MCF 10A (cell line): ENCODE results near the gene TCP1. TPM values are rescaled to one million over a fixed set of nuclear protein-coding genes. Genes with fewer than 3 reads are reported as not detected.
A peak's percentile ranks its signal among the peaks of the same experiment; 100 is the strongest.
"Not testable (repeated sequence)": the region's sequence is repeated elsewhere in the genome, so short reads cannot be mapped to it uniquely, and the experiment has no call there.

ENCODE experiments used
- BruUV-seq: library from RNA; stranded (reverse); fragments of 400-500 nt; replicated peaks from 2 replicates; lab custom pipeline; 2021; lab: Mats Ljungman, UMichigan
- CTCF ChIA-PET: fragments of 300-600 bp; sonication (Branson Sonifier 250); formaldehyde crosslinking; extraction: SDS; loops from one replicate; lab custom pipeline; 2021; ENCODE audit warnings: antibody characterized with exemption, inconsistent platforms; lab: Yijun Ruan, JAX
- POLR2A ChIA-PET: fragments of 300-600, 350-650 bp; sonication (Branson Sonifier 250); formaldehyde crosslinking; extraction: SDS; loops from one replicate; lab custom pipeline; 2020; ENCODE audit warnings: antibody characterized with exemption, inconsistent platforms; lab: Yijun Ruan, JAX
- DNase-seq: peaks from one replicate; pipeline ENCODE4 v3.0.0-alpha.2; 2018; ENCODE audit not compliant: unreplicated experiment
- H3K27ac Mint-ChIP-seq: one replicate; pipeline ENCODE4 v1.8.0; 2022; ENCODE audit warnings: mild to moderate bottlenecking, low read depth, mixed read lengths; ENCODE audit not compliant: unreplicated experiment
- H3K27me3 Mint-ChIP-seq: one replicate; pipeline ENCODE4 v1.8.0; 2022; ENCODE audit warnings: mixed read lengths; ENCODE audit not compliant: insufficient read depth, unreplicated experiment
- H3K36me3 Mint-ChIP-seq: one replicate; pipeline ENCODE4 v1.8.0; 2022; ENCODE audit warnings: mild to moderate bottlenecking, moderate library complexity, mixed read lengths; ENCODE audit not compliant: insufficient read depth, unreplicated experiment
- H3K4me1 Mint-ChIP-seq: one replicate; pipeline ENCODE4 v1.8.0; 2022; ENCODE audit warnings: mixed read lengths; ENCODE audit not compliant: insufficient read depth, unreplicated experiment
- H3K4me3 Mint-ChIP-seq: one replicate; pipeline ENCODE4 v1.8.0; 2022; ENCODE audit warnings: mild to moderate bottlenecking, moderate library complexity, mixed read lengths; ENCODE audit not compliant: unreplicated experiment
- H3K9me3 Mint-ChIP-seq: one replicate; pipeline ENCODE4 v1.8.0; 2022; ENCODE audit warnings: mixed read lengths; ENCODE audit not compliant: unreplicated experiment
- CTCF ChIP-seq: fragments of 200-600 bp; IDR thresholded peaks from one replicate; pipeline ENCODE4 v1.8.0; 2022; ENCODE audit warnings: antibody characterized with exemption, mild to moderate bottlenecking; ENCODE audit not compliant: unreplicated experiment
- intact Hi-C: fragments of 100-400 bp; cut with micrococcal nuclease; formaldehyde crosslinking; loops from 2 replicates; pipeline ENCODE4 v1.14.1; 2022
- total RNA-seq: library from RNA; stranded (reverse); gene quantifications from 2 replicates; pipeline ENCODE4 v1.2.3, GENCODE V29; 2022

The TCP1 gene
- total RNA-seq, 1 experiment from 2014 or later, result 351 TPM

- no peak overlapping the region for H3K4me3 Mint-ChIP-seq
- no peaks in the 10 kb centered on the region for H3K9me3 Mint-ChIP-seq
- peaks cover 14% of the 10 kb centered on the region for H3K4me1 Mint-ChIP-seq
- intact Hi-C loops, result no loop called here
- H3K27me3 Mint-ChIP-seq, result no peaks in the 10 kb centered on the region
- no peak overlapping the region for H3K27ac Mint-ChIP-seq
- TF ChIP-seq CTCF, result no peak
- no peak for DNase-seq
- H3K36me3 Mint-ChIP-seq, result peaks cover 66% of the 10 kb centered on the region
- BruUV-seq, result no TSS peak
- ChIA-PET CTCF (no interaction called here), POLR2A (interaction anchor here (1.3 kb wide), 1 partner anchor 10 kb away, joined by 3 read pairs; no protein-coding TSS in a partner anchor)
These were observed 8.2 kb upstream of the TCP1 start for GRCh38 chr6:159797554-159797953.

- H3K27ac Mint-ChIP-seq, result peak overlapping the region; percentile 69
- H3K4me3 Mint-ChIP-seq, result peak overlapping the region; percentile 41
- H3K36me3 Mint-ChIP-seq, result peaks cover 83% of the 10 kb centered on the region
- peaks cover 25% of the 10 kb centered on the region for H3K4me1 Mint-ChIP-seq
- intact Hi-C loops, H3K27me3 Mint-ChIP-seq, H3K9me3 Mint-ChIP-seq, CTCF ChIA-PET, BruUV-seq, DNase-seq: not testable (repeated sequence)
- POLR2A ChIA-PET, result interaction anchor here (0.8 to 0.9 kb wide), 2 partner anchors 9 to 175 kb away, joined by 3 read pairs; no protein-coding TSS in a partner anchor
These were observed 5.6 kb upstream of the TCP1 start for GRCh38 chr6:159794976-159795375.

GRCh38 chr6:159790956-159791598 is 1.7 kb upstream of the TCP1 start:
- TF ChIP-seq CTCF, result no peak
- peak overlapping the region; percentile 99 for H3K4me3 Mint-ChIP-seq
- H3K4me1 Mint-ChIP-seq, result peaks cover 33% of the 10 kb centered on the region
- H3K27me3 Mint-ChIP-seq, result no peaks in the 10 kb centered on the region
- intact Hi-C loops, result loop anchor here (1.0 to 2.0 kb wide), 2 partner anchors 16 to 100 kb away; no protein-coding TSS in a partner anchor
- DNase-seq, result no peak
- ChIA-PET POLR2A (interaction anchor here (0.6 to 8.8 kb wide), 24 partner anchors 10 to 1479 kb away, joined by 3 to 198 read pairs (median 10); partner anchors contain the start of genes ACAT2, PNLDC1, SOD2 and WTAP), CTCF (interaction anchor here (0.6 to 3.6 kb wide), 11 partner anchors 15 to 483 kb away, joined by 3 to 34 read pairs (median 3); no protein-coding TSS in a partner anchor)
- H3K9me3 Mint-ChIP-seq, result no peaks in the 10 kb centered on the region
- peaks cover 79% of the 10 kb centered on the region for H3K36me3 Mint-ChIP-seq
- no TSS peak for BruUV-seq
- peak overlapping the region; percentile 98 for H3K27ac Mint-ChIP-seq

- H3K9me3 Mint-ChIP-seq, result no peaks in the 10 kb centered on the region
- ChIA-PET CTCF (interaction anchor here (0.6 to 3.6 kb wide), 11 partner anchors 43 to 484 kb away, joined by 3 to 34 read pairs (median 3); no protein-coding TSS in a partner anchor), POLR2A (interaction anchor here (0.5 to 8.8 kb wide), 39 partner anchors 10 to 1950 kb away, joined by 3 to 198 read pairs (median 7); partner anchors contain the start of genes ACAT2, PNLDC1, SOD2 and WTAP)
- peak within 1 kb of the TSS; percentile 98 for H3K27ac Mint-ChIP-seq
- peak within 1 kb of the TSS; percentile 99 for H3K4me3 Mint-ChIP-seq
- intact Hi-C loops, result loop anchor here (1.0 to 2.0 kb wide), 2 partner anchors 16 to 99 kb away; no protein-coding TSS in a partner anchor
- no peak for TF ChIP-seq CTCF
- H3K4me1 Mint-ChIP-seq, result peaks cover 33% of the 10 kb centered on the region
- DNase-seq, result peak; percentile 97
- BruUV-seq, result TSS peak; percentile 40
- peaks cover 79% of the 10 kb centered on the region for H3K36me3 Mint-ChIP-seq
- H3K27me3 Mint-ChIP-seq, result no peaks in the 10 kb centered on the region
These were observed 950 bp upstream of the TCP1 start, which contains the start of gene MRPL18 for GRCh38 chr6:159790149-159790955. Gene MRPL18 (plus strand): TSS chr6:159790467. CDS start chr6:159790588, 121 bp downstream.
